Measurements from ENCODE around the gene TESMIN.

TESMIN gene

DNA sequence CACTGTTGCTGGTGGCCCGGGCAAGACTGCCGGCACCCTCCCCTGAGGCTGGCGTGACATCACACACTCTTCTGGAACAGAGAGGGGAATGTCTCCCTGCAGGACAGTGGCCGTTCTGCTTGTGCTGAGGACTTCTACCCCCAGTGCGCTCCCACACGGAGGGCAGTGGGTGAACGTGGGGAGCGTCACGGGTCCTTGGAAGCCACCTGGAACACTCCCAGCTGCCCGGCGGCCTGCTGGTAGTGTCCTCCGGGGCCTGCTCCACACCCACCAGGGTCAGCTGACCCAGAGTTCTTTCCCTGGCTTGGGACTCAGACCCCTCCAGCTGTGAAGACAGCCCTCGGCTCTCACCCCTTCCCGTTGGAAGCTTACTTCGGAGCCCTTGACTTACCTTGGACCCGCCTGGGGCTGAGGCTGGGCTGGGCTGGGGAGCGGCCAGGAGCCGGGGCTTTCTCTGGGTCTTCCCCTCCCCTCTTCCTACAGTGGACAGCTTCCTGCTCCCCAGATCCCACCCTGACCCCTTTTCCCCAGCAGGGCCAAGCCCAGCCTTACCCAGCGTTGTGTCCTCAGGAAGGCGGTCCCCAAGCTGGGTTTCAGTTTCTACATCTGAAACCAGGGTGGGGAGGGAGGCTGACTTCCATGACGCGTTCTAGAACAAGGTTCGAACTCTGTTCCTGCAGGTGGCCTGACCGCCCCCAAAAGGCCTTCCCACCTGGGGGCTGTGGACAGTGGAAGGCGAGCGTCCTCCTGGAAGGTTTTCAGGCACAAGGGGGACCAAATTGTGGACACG is 81.8 kb downstream of the TESMIN start:
- FAIRE-seq = no peak
- TF ChIP-seq, protein P1, sequence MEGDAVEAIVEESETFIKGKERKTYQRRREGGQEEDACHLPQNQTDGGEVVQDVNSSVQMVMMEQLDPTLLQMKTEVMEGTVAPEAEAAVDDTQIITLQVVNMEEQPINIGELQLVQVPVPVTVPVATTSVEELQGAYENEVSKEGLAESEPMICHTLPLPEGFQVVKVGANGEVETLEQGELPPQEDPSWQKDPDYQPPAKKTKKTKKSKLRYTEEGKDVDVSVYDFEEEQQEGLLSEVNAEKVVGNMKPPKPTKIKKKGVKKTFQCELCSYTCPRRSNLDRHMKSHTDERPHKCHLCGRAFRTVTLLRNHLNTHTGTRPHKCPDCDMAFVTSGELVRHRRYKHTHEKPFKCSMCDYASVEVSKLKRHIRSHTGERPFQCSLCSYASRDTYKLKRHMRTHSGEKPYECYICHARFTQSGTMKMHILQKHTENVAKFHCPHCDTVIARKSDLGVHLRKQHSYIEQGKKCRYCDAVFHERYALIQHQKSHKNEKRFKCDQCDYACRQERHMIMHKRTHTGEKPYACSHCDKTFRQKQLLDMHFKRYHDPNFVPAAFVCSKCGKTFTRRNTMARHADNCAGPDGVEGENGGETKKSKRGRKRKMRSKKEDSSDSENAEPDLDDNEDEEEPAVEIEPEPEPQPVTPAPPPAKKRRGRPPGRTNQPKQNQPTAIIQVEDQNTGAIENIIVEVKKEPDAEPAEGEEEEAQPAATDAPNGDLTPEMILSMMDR (IDR thresholded peaks at IDR 0.05; ENCODE audit: insufficient read depth, missing control alignments) = no peak

DNA sequence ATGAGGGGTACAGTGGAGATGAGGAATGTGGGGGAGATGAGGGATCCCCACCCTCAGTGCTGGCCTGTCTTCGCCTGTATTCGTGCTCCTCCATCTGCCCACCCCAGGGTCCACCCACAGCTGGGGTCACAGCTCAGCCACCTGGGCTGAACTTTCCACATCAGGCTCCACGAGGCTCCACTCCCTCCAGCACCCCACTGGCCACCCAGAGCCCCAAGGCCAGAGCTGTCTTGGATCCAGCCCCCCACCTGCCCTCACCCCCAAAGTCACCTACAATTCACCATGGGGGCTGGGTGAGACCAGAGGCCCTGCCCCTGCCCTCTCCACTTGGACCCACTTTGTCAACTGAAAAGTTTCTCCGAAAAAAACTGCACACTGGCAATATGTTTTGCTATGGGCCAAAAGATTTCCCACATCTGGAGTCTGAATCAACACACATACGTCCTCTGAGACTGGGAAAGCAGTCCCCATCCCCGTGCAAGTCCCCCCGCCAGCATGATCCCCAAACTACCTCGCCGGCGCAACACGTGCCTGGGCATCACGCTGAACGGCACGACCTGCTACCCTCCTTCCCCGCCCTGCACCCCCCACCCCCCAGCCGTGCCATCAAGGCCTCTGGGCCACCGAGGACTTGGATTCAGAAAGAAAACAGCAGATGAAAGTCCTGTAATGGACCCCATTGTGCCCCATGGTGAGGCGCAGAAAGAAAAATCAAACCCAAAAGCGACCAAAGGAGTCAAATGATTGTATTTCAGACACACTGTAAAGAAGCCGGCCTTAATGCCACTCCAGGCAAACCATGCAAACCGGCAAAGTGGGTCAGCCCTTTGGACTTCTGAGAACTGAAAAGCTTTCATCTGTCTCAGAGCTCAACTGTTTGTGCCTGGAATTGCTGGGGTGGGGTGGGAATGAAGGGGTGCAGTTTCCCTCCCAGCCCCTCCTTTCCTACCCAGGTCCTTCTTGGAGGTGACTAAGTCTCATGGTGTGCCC is 83.5 kb downstream of the TESMIN start:
- TF ChIP-seq, protein P1 (IDR thresholded peaks at IDR 0.05; ENCODE audit: insufficient read depth, missing control alignments) = no peak
- DNase-seq (ENCODE audit: insufficient read length, low spot score) (no peak), FAIRE-seq (no peak)

More for the DNA sequence above, 81.8 kb downstream of the TESMIN start:
- no peak for DNase-seq (ENCODE audit: insufficient read length, low spot score)

GRCh38 chr11:68666849-68667248 is 84.5 kb downstream of the TESMIN start:
- TF ChIP-seq, protein P1 (IDR thresholded peaks at IDR 0.05; ENCODE audit: insufficient read depth, missing control alignments) = no peak
- FAIRE-seq (no peak), DNase-seq (ENCODE audit: insufficient read length, low spot score) (no peak)

- no peak for FAIRE-seq
- TF ChIP-seq, protein P1 (IDR thresholded peaks at IDR 0.05; ENCODE audit: insufficient read depth, missing control alignments) = no peak
- no peak for DNase-seq (ENCODE audit: insufficient read length, low spot score)
These were observed 85.9 kb downstream of the TESMIN start for GRCh38 chr11:68665436-68665835.

GRCh38 chr11:68664906-68665305 is 86.4 kb downstream of the TESMIN start:
- no peak for DNase-seq (ENCODE audit: insufficient read length, low spot score)
- FAIRE-seq = no peak
- TF ChIP-seq, protein P1 (IDR thresholded peaks at IDR 0.05; ENCODE audit: insufficient read depth, missing control alignments) = no peak

- FAIRE-seq = no peak
- TF ChIP-seq, protein P1 (IDR thresholded peaks at IDR 0.05; ENCODE audit: insufficient read depth, missing control alignments) = no peak
- no peak for DNase-seq (ENCODE audit: insufficient read length, low spot score)
These were observed 87.2 kb downstream of the TESMIN start for GRCh38 chr11:68664141-68664540.

Measured in D721Med (cell line).